HG03442 (cell line): ENCODE results near the gene OR8A1.
"Not testable (repeated sequence)": the region's sequence is repeated elsewhere in the genome, so short reads cannot be mapped to it uniquely, and the experiment has no call there.

Experiments
- ATAC-seq: cut with Tn5 transposase; IDR thresholded peaks from one replicate; pipeline ENCODE4 v1.9.1; 2021; ENCODE audit warnings: mild to moderate bottlenecking, moderate library complexity; ENCODE audit not compliant: unreplicated experiment

OR8A1 gene

GRCh38 chr11:124592627-124593026 lies 22.8 kb downstream of the OR8A1 start:
- no peak for ATAC-seq

GRCh38 chr11:124595302-124595701 lies 25.5 kb downstream of the OR8A1 start:
- ATAC-seq = no peak

GRCh38 chr11:124597626-124598025 lies 27.8 kb downstream of the OR8A1 start:
- ATAC-seq = no peak

GRCh38 chr11:124600621-124601320 lies 31.0 kb downstream of the OR8A1 start:
- ATAC-seq = no peak

- no peak for ATAC-seq
These were observed 32.4 kb downstream of the OR8A1 start for GRCh38 chr11:124602193-124602592.

- ATAC-seq = not testable (repeated sequence)
These were observed 32.9 kb downstream of the OR8A1 start for GRCh38 chr11:124602723-124603122.

- ATAC-seq = no peak
These were observed 35.9 kb downstream of the OR8A1 start for GRCh38 chr11:124605719-124606118.

- no peak for ATAC-seq
These were observed 38.4 kb downstream of the OR8A1 start for GRCh38 chr11:124608147-124608546.

- no peak for ATAC-seq
These were observed 40.5 kb downstream of the OR8A1 start for GRCh38 chr11:124610295-124610694.

- ATAC-seq = no peak
These were observed 41.3 kb downstream of the OR8A1 start, which contains the start of gene PANX3 for GRCh38 chr11:124611064-124611463. Gene PANX3, plus strand, starts transcription at chr11:124611428. Its CDS starts 129 bp downstream, at chr11:124611557.

GRCh38 chr11:124612045-124612444 lies 42.2 kb downstream of the OR8A1 start:
- ATAC-seq = peak; percentile 61

- ATAC-seq = no peak
These were observed 42.9 kb downstream of the OR8A1 start for GRCh38 chr11:124612567-124613246.

- ATAC-seq = no peak
These were observed 49.1 kb downstream of the OR8A1 start for GRCh38 chr11:124618863-124619262.
